Measurements from ENCODE around the gene HSPA9.

GRCh38 chr5:138520971-138521370 is 54.2 kb downstream of the HSPA9 start:
- TF ChIP-seq CTCF (IDR thresholded peaks at IDR 0.05) (no peak), POLR2A (IDR thresholded peaks at IDR 0.05) (no peak), EP300 (IDR thresholded peaks at IDR 0.05) (no peak)
